ENCODE measurements around the gene SEMA6B. TPM values are rescaled to one million over a fixed set of nuclear protein-coding genes. Genes with fewer than 3 reads are reported as not detected.

SEMA6B gene
- polyA plus RNA-seq, 1 donor (not counting 4 experiments of a cell fraction or from before 2014, with no cell fraction given): 0.41 TPM

- H4K20me1 ChIP-seq (ENCODE audit: control insufficient read depth, extremely low read depth, insufficient read depth, low read length): no peaks in the 10 kb centered on the region
- no peak overlapping the region for H3K27ac ChIP-seq (ENCODE audit: control insufficient read depth, insufficient read depth, low read length)
- no peak overlapping the region for H3K4me2 ChIP-seq (ENCODE audit: control insufficient read depth, extremely low read depth, insufficient read depth, low read depth, low read length)
- no peaks in the 10 kb centered on the region for H3K27me3 ChIP-seq (ENCODE audit: control insufficient read depth, extremely low read depth, insufficient read depth, low read length)
- DNase-seq (ENCODE audit: low read depth, low spot score) (no peak), FAIRE-seq (no peak)
- TF ChIP-seq EZH2 (IDR thresholded peaks at IDR 0.05; ENCODE audit: low read length) (no peak), CTCF (optimal IDR thresholded peaks at IDR 0.05 in 1 of 3, IDR thresholded peaks at IDR 0.05 in 1 of 3, conservative IDR thresholded peaks at IDR 0.05 in 1 of 3; ENCODE audit: extremely low read depth in 1 of 3, insufficient read depth in 2 of 3, low read length in 3 of 3) (no peak)
- no peaks in the 10 kb centered on the region for H3K36me3 ChIP-seq (ENCODE audit: control insufficient read depth in 2 of 2, extremely low read depth in 1 of 2, insufficient read depth in 2 of 2, low read length in 2 of 2)
- H3K9me3 ChIP-seq (ENCODE audit: control insufficient read depth, low read depth, low read length): no peaks in the 10 kb centered on the region
- no peaks in the 10 kb centered on the region for H3K9me1 ChIP-seq (ENCODE audit: control insufficient read depth, extremely low read depth, insufficient read depth, low read length)
- dilution Hi-C loops (cut with MboI; ENCODE audit: extremely low pct_ligation_motif_present, low sequenced_read_pairs): no loop called here
- no peaks in the 10 kb centered on the region for H3K4me1 ChIP-seq (ENCODE audit: control insufficient read depth, extremely low read depth, insufficient read depth, low read length)
- H3K79me2 ChIP-seq (ENCODE audit: control insufficient read depth, insufficient read depth, low read length): no peaks in the 10 kb centered on the region
- no peak overlapping the region for H3K9ac ChIP-seq (ENCODE audit: control insufficient read depth, extremely low read depth, insufficient read depth, low read length)
- H2AFZ ChIP-seq (ENCODE audit: control insufficient read depth, low read length): no peak overlapping the region
- H3K4me3 ChIP-seq (ENCODE audit: control insufficient read depth in 2 of 3, extremely low read depth in 1 of 3, insufficient read depth in 2 of 3, low read depth in 1 of 3, low read length in 3 of 3): no peak overlapping the region
These were observed 8.9 kb downstream of the SEMA6B start for GRCh38 chr19:4550479-4551050.

DNA sequence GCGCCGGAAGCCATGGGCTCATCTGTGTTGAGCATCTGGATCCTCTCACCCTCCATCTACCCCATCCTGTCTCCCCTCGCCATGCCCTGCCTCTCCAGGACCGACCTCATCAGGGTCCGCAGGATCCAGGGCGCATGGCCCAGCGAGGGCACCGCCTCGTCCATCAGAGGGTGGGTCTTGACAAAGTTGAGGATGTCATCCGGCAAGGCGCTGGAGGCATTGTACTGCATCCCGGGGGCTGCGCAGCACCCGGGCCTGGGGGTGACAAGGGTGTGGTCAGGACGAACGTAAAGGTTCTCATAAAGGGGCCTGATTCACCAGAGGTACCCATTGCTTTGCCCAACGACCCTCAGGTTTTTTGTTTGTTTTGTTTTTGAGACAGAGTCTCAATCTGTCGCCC lies 9.5 kb downstream of the SEMA6B start:
- H3K27ac ChIP-seq (ENCODE audit: control insufficient read depth, insufficient read depth, low read length): no peak overlapping the region
- dilution Hi-C loops (cut with MboI; ENCODE audit: extremely low pct_ligation_motif_present, low sequenced_read_pairs): no loop called here
- no peaks in the 10 kb centered on the region for H3K27me3 ChIP-seq (ENCODE audit: control insufficient read depth, extremely low read depth, insufficient read depth, low read length)
- H3K9me3 ChIP-seq (ENCODE audit: control insufficient read depth, low read depth, low read length): no peaks in the 10 kb centered on the region
- no peaks in the 10 kb centered on the region for H3K79me2 ChIP-seq (ENCODE audit: control insufficient read depth, insufficient read depth, low read length)
- no peak overlapping the region for H2AFZ ChIP-seq (ENCODE audit: control insufficient read depth, low read length)
- no peaks in the 10 kb centered on the region for H3K4me1 ChIP-seq (ENCODE audit: control insufficient read depth, extremely low read depth, insufficient read depth, low read length)
- TF ChIP-seq CTCF (optimal IDR thresholded peaks at IDR 0.05 in 1 of 3, IDR thresholded peaks at IDR 0.05 in 1 of 3, conservative IDR thresholded peaks at IDR 0.05 in 1 of 3; ENCODE audit: extremely low read depth in 1 of 3, insufficient read depth in 2 of 3, low read length in 3 of 3) (no peak), EZH2 (IDR thresholded peaks at IDR 0.05; ENCODE audit: low read length) (no peak)
- H4K20me1 ChIP-seq (ENCODE audit: control insufficient read depth, extremely low read depth, insufficient read depth, low read length): no peaks in the 10 kb centered on the region
- no peak for FAIRE-seq
- H3K4me3 ChIP-seq (ENCODE audit: control insufficient read depth in 2 of 3, extremely low read depth in 1 of 3, insufficient read depth in 2 of 3, low read depth in 1 of 3, low read length in 3 of 3): no peak overlapping the region
- no peaks in the 10 kb centered on the region for H3K9me1 ChIP-seq (ENCODE audit: control insufficient read depth, extremely low read depth, insufficient read depth, low read length)
- DNase-seq (ENCODE audit: low read depth, low spot score): no peak
- H3K36me3 ChIP-seq (ENCODE audit: control insufficient read depth in 2 of 2, extremely low read depth in 1 of 2, insufficient read depth in 2 of 2, low read length in 2 of 2): no peaks in the 10 kb centered on the region
- H3K9ac ChIP-seq (ENCODE audit: control insufficient read depth, extremely low read depth, insufficient read depth, low read length): no peak overlapping the region
- H3K4me2 ChIP-seq (ENCODE audit: control insufficient read depth, extremely low read depth, insufficient read depth, low read depth, low read length): no peak overlapping the region

Measured in keratinocyte (primary cell).